22Rv1 (cell line): ENCODE results near the gene SHISA5.

Experiments used
- CTCF ChIP-seq: fragments of 450-650 bp; IDR thresholded peaks from 2 replicates; pipeline ENCODE4 v1.5.1; 2017; ENCODE audit warnings: mild to moderate bottlenecking
- ZFX ChIP-seq: fragments of 450-650 bp; IDR thresholded peaks from 2 replicates; pipeline ENCODE4 v1.6.1; 2017; ENCODE audit warnings: antibody characterized with exemption, borderline replicate concordance

GRCh38 chr3:48460517-48460902 lies 43.5 kb downstream of the SHISA5 start:
- no peak for TF ChIP-seq CTCF
- TF ChIP-seq ZFX, result no peak
